ENCODE results near the gene CHN1. TPM values are rescaled to one million over a fixed set of nuclear protein-coding genes. Genes with fewer than 3 reads are reported as not detected.
A peak's percentile ranks its signal among the peaks of the same experiment; 100 is the strongest.

The CHN1 gene
- total RNA-seq, 2 donors from 2014 or later: 13.3 to 30.7 TPM

- no peaks in the 10 kb centered on the region for H3K9me3 ChIP-seq
- H3K27ac ChIP-seq: no peak overlapping the region
- H3K27me3 ChIP-seq (replicated peaks; ENCODE audit: insufficient read depth): no peaks in the 10 kb centered on the region
- no peaks in the 10 kb centered on the region for H3K4me1 ChIP-seq (ENCODE audit: control insufficient read depth in 1 of 2, low read depth in 2 of 2)
- no peak for ATAC-seq (ENCODE audit: insufficient number of reproducible peaks, low FRiP score, low read depth)
- no peak for TF ChIP-seq CTCF (IDR thresholded peaks at IDR 0.05)
- no peak for DNase-seq (ENCODE audit: low spot score)
- H3K4me3 ChIP-seq: no peak overlapping the region
- H3K36me3 ChIP-seq: no peaks in the 10 kb centered on the region
These were observed 148.7 kb downstream of the CHN1 start for GRCh38 chr2:174856447-174856846.

DNA sequence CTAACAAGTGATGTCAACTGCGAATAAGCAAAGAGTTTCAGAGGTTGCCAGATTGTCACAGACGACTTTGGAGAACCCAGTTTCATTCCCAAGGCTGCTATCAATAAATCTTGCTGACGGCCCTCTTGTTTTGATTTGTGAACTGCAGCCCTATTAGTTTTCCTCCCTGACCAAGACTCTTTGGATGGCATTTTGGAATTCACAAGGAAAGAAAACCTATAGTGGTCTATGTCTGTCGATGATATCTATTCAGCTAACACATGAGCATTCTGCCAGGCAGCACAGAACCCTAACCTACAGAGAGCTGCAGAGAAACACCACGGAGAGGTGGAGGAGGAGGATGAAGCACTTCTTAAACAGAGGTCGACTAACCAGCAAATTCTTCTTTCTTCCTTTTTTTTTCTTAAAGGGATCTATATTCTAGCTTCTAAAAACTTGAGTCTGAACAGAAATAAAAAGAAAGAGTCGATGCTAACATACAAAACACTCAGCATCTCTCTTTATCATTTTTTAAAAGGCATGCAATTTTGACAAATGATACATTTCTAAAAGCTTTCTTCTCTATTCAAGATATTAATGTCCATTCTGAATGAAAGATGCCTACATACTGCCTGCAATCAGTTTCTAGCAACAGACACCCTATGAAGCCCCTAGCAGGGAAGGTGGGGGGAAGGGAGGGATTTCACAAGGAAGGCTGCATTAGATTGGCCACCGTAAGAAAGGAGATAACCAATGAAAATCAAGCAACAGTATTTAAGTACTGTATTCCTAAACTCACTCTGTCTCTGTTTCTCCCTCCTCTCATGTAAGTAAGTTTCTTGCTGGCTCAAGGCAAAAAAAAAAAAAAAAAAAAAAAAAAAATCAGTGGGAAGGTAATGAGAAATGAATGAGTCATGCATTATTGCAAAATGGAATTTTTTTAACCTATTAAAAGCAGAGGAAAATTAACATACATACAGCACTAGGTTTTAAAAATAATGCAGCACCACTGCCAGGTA is 157.9 kb downstream of the CHN1 start:
- Histone ChIP-seq H3K27me3 (replicated peaks; ENCODE audit: insufficient read depth) (no peaks in the 10 kb centered on the region), H3K4me1 (ENCODE audit: control insufficient read depth in 1 of 2, low read depth in 2 of 2) (peaks cover 11 to 13% of the 10 kb centered on the region in 2 donors), H3K27ac (peak overlapping the region in 1 of 2 donors; percentile 29), H3K36me3 (no peaks in the 10 kb centered on the region), H3K9me3 (no peaks in the 10 kb centered on the region), H3K4me3 (peak overlapping the region; percentile 61)
- ATAC-seq (ENCODE audit: insufficient number of reproducible peaks, low FRiP score, low read depth) (no peak), DNase-seq (ENCODE audit: low spot score) (no peak)
- TF ChIP-seq CTCF (IDR thresholded peaks at IDR 0.05): no peak

DNA sequence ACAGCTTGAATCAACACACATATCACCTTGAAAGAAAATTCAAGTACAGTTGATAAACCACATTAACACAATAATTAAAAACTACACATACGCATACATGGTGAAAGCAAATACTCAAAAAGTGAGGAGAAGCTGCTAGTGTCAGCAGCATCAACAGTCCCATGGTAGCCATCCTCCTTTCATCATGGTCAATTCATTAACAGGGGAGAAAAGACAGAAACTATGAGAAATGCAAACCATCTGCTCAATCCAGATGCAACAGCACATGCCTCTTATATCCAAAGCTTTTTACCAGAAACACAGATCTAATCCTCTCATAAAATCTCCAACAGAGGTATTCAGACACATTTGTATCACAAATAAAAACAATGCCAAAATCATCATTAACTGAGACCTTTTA is 159.0 kb downstream of the CHN1 start:
- no peak for DNase-seq (ENCODE audit: low spot score)
- no peaks in the 10 kb centered on the region for H3K27me3 ChIP-seq (replicated peaks; ENCODE audit: insufficient read depth)
- H3K36me3 ChIP-seq: no peaks in the 10 kb centered on the region
- no peak for ATAC-seq (ENCODE audit: insufficient number of reproducible peaks, low FRiP score, low read depth)
- no peaks in the 10 kb centered on the region for H3K9me3 ChIP-seq
- no peak for TF ChIP-seq CTCF (IDR thresholded peaks at IDR 0.05)
- H3K27ac ChIP-seq: peak overlapping the region in 1 of 2 donors; percentile 3
- H3K4me3 ChIP-seq: no peak overlapping the region
- H3K4me1 ChIP-seq (ENCODE audit: control insufficient read depth in 1 of 2, low read depth in 2 of 2): peaks cover 11 to 13% of the 10 kb centered on the region in 2 donors

GRCh38 chr2:174844295-174844708 is 160.9 kb downstream of the CHN1 start:
- Histone ChIP-seq H3K27me3 (replicated peaks; ENCODE audit: insufficient read depth) (no peaks in the 10 kb centered on the region), H3K27ac (no peak overlapping the region), H3K36me3 (no peaks in the 10 kb centered on the region), H3K9me3 (no peaks in the 10 kb centered on the region), H3K4me1 (ENCODE audit: control insufficient read depth in 1 of 2, low read depth in 2 of 2) (peaks cover 11 to 13% of the 10 kb centered on the region in 2 donors), H3K4me3 (no peak overlapping the region)
- TF ChIP-seq CTCF (IDR thresholded peaks at IDR 0.05): no peak
- ATAC-seq (ENCODE audit: insufficient number of reproducible peaks, low FRiP score, low read depth): no peak
- DNase-seq (ENCODE audit: low spot score): no peak

GRCh38 chr2:174842496-174842895 is 162.7 kb downstream of the CHN1 start:
- H3K9me3 ChIP-seq: no peaks in the 10 kb centered on the region
- no peaks in the 10 kb centered on the region for H3K36me3 ChIP-seq
- no peak overlapping the region for H3K4me3 ChIP-seq
- no peak for ATAC-seq (ENCODE audit: insufficient number of reproducible peaks, low FRiP score, low read depth)
- peaks cover 3 to 6% of the 10 kb centered on the region in 2 donors for H3K4me1 ChIP-seq (ENCODE audit: control insufficient read depth in 1 of 2, low read depth in 2 of 2)
- no peak for DNase-seq (ENCODE audit: low spot score)
- no peak for TF ChIP-seq CTCF (IDR thresholded peaks at IDR 0.05)
- H3K27ac ChIP-seq: no peak overlapping the region
- H3K27me3 ChIP-seq (replicated peaks; ENCODE audit: insufficient read depth): no peaks in the 10 kb centered on the region
